K562 (cell line): Measurements from ENCODE around the gene SLC6A6. TPM values are rescaled to one million over a fixed set of nuclear protein-coding genes. Genes with fewer than 3 reads are reported as not detected.

Experiments used
- ATAC-seq: fragments of 200-7000 bp; cut with Tn5 transposase; 3 replicates; pipeline ENCODE4 v1.9.1; 2020; ENCODE audit warnings: moderate library complexity
- BruUV-seq: library from RNA; stranded (reverse); fragments of 400-500 nt; replicated peaks from 2 replicates; lab custom pipeline; 2021; lab: Mats Ljungman, UMichigan
- CTCF ChIA-PET: fragments of 300-600 bp; formaldehyde crosslinking; extraction: SDS; loops from one replicate; lab custom pipeline; 2021; ENCODE audit warnings: low intra/inter-chr PET ratio; lab: Yijun Ruan, JAX
- POLR2A ChIA-PET: fragments of 300-600, 350-650 bp; sonication (Branson Sonifier 250); formaldehyde crosslinking; extraction: SDS; loops from one replicate; lab custom pipeline; 2021; ENCODE audit warnings: antibody characterized with exemption, inconsistent platforms; lab: Yijun Ruan, JAX
- DNase-seq, 4 experiments: peaks; one replicate each; pipeline versions ENCODE4 v3.0.0 to v3.0.0-alpha.2; 2011 to 2018; ENCODE audit warnings: low spot score in 3 of 4, mixed read lengths in 3 of 4; ENCODE audit errors: extremely low read depth in 1 of 4
- FAIRE-seq: peaks from 2 replicates; lab custom pipeline; 2011; peaks lifted over from hg19 to GRCh38; lab: Jason Lieb, UNC
- H2AFZ ChIP-seq: 2 replicates; pipeline ENCODE4 v1.6.0; 2011; ENCODE audit warnings: low read depth, low read length, control low read depth, inconsistent platforms
- H3K27ac ChIP-seq: fragments of 200-600 bp; 3 replicates; pipeline ENCODE4 v1.8.0; 2011; ENCODE audit warnings: low read depth, mild to moderate bottlenecking, control low read depth, inconsistent platforms, low read length, moderate library complexity, mixed read lengths; ENCODE audit errors: extremely low read depth
- H3K27me3 ChIP-seq, 2 experiments: fragments of 300-600 bp in 1 of 2; 2 replicates in 1 of 2; 3 replicates in 1 of 2; pipeline versions ENCODE4 v1.6.0 to v1.8.0; 2011; ENCODE audit warnings: inconsistent platforms in 2 of 2, low read length in 2 of 2, mild to moderate bottlenecking in 1 of 2, mixed read lengths in 1 of 2, moderate library complexity in 1 of 2; ENCODE audit not compliant: control insufficient read depth in 2 of 2, insufficient read depth in 2 of 2
- H3K36me3 ChIP-seq: fragments of 300-600 bp; 3 replicates; pipeline ENCODE4 v1.8.0; 2011; ENCODE audit warnings: mild to moderate bottlenecking, low read length, inconsistent platforms; ENCODE audit not compliant: control insufficient read depth, insufficient read depth
- H3K4me1 ChIP-seq, 2 experiments: fragments of 200-600 bp in 1 of 2; replicated peaks in 1 of 2; 2 replicates in 1 of 2; 3 replicates in 1 of 2; pipeline versions ENCODE4 v1.5.1 to v1.8.0; 2011; ENCODE audit warnings: inconsistent platforms in 2 of 2, low read length in 2 of 2, mild to moderate bottlenecking in 1 of 2, mixed read lengths in 1 of 2, moderate library complexity in 1 of 2; ENCODE audit not compliant: control insufficient read depth in 2 of 2, insufficient read depth in 2 of 2
- H3K4me2 ChIP-seq: 2 replicates; pipeline ENCODE4 v1.6.1; 2011; ENCODE audit warnings: low read length, control low read depth, inconsistent platforms, mixed read lengths; ENCODE audit not compliant: insufficient read depth
- H3K4me3 ChIP-seq: fragments of 200-600 bp; sonication (generic), shearing (Covaris generic); 2 replicates; pipeline ENCODE4 v1.5.1; 2016; ENCODE audit warnings: control low read depth, inconsistent platforms
- H3K79me2 ChIP-seq: fragments of 200-600 bp; 3 replicates; pipeline ENCODE4 v1.8.0; 2011; ENCODE audit warnings: low read length, inconsistent platforms; ENCODE audit not compliant: control insufficient read depth, insufficient read depth
- H3K9ac ChIP-seq, 2 experiments: 2 replicates each; pipeline versions ENCODE4 v1.6.0 to v1.6.1; 2011; ENCODE audit warnings: low read depth in 2 of 2, low read length in 2 of 2, control low read depth in 1 of 2, inconsistent platforms in 1 of 2, mild to moderate bottlenecking in 1 of 2, mixed read lengths in 1 of 2; ENCODE audit not compliant: insufficient read depth in 1 of 2
- H3K9me1 ChIP-seq: one replicate; pipeline ENCODE4 v1.6.0; 2011; ENCODE audit warnings: inconsistent platforms, mild to moderate bottlenecking, low read length, moderate library complexity; ENCODE audit not compliant: control insufficient read depth, insufficient read depth
- H3K9me3 ChIP-seq: replicated peaks from 2 replicates; pipeline ENCODE4 v1.5.1; 2011; ENCODE audit warnings: low read depth, low read length, inconsistent platforms; ENCODE audit not compliant: control insufficient read depth, insufficient read depth
- H4K20me1 ChIP-seq: replicated peaks from 2 replicates; pipeline ENCODE4 v1.6.1; 2011; ENCODE audit warnings: low read length, inconsistent platforms, mixed read lengths; ENCODE audit not compliant: control insufficient read depth, insufficient read depth
- BRD4 ChIP-seq: fragments of 200-600 bp; sonication (generic); IDR thresholded peaks from 2 replicates; pipeline ENCODE4 v1.6.1; 2017; ENCODE audit warnings: inconsistent platforms
- CREBBP ChIP-seq: IDR thresholded peaks from one replicate; pipeline ENCODE4 v1.6.1; 2012; ENCODE audit warnings: low read depth, mild to moderate bottlenecking, control low read depth, inconsistent platforms, low read length
- ETS2 ChIP-seq: IDR thresholded peaks from 2 replicates; pipeline ENCODE4 v1.6.1; 2016; ENCODE audit warnings: borderline replicate concordance, missing genetic modification characterization, mild to moderate bottlenecking, moderate library complexity, missing compliant biosample characterization; ENCODE audit not compliant: poor library complexity, severe bottlenecking
- GMEB1 ChIP-seq: fragments of 250-450 bp; sonication (Bioruptor Pico); IDR thresholded peaks from 2 replicates; pipeline ENCODE4 v1.4.0; 2020; ENCODE audit warnings: mild to moderate bottlenecking
- L3MBTL2 ChIP-seq: fragments of 450-650 bp; IDR thresholded peaks from 2 replicates; pipeline ENCODE4 v1.6.1; 2016; ENCODE audit warnings: mild to moderate bottlenecking, moderate library complexity
- MCM3 ChIP-seq: fragments of 450-650 bp; IDR thresholded peaks from 2 replicates; pipeline ENCODE4 v1.6.1; 2016
- NR3C1 ChIP-seq: sonication (generic); formaldehyde crosslinking; IDR thresholded peaks from 2 replicates; pipeline ENCODE4 v1.8.1; 2022; ENCODE audit warnings: missing genetic modification reagents
- POLR2A ChIP-seq: fragments of 450-650 bp; conservative IDR thresholded peaks from 2 replicates; pipeline ENCODE4 v1.6.1; 2016
- RBM14 ChIP-seq: fragments of 200-400 bp; formaldehyde crosslinking; IDR thresholded peaks from 2 replicates; pipeline ENCODE4 v1.6.1; 2018; ENCODE audit warnings: low read depth, mild to moderate bottlenecking, low read length, moderate library complexity, borderline replicate concordance; ENCODE audit not compliant: insufficient read depth
- TBP ChIP-seq: optimal IDR thresholded peaks from 2 replicates; pipeline ENCODE3; 2011; ENCODE audit warnings: low read depth, low read length, improper control_type of control experiment
- TCF3 ChIP-seq: sonication (generic); formaldehyde crosslinking; IDR thresholded peaks from 2 replicates; pipeline ENCODE4 v1.4.0; 2020; ENCODE audit warnings: mild to moderate bottlenecking, missing genetic modification reagents
- THRB ChIP-seq: fragments of 450-650 bp; formaldehyde crosslinking; conservative IDR thresholded peaks from 2 replicates; pipeline ENCODE4 v1.4.0; 2022; ENCODE audit warnings: mild to moderate bottlenecking, missing genetic modification characterization
- ZNF668 ChIP-seq: fragments of 250-450 bp; sonication (Bioruptor Pico); IDR thresholded peaks from 2 replicates; pipeline ENCODE4 v1.8.0; 2022; ENCODE audit warnings: mild to moderate bottlenecking, inconsistent platforms
- WGBS: fragments of 100-300 bp; shearing (Covaris generic); methylation state at CpG from one replicate; pipeline ENCODE4 v1.1.6; 2016; ENCODE audit warnings: low coverage, mixed read lengths; ENCODE audit not compliant: insufficient coverage; ENCODE audit errors: missing lambda C conversion rate; 5-methylcytosine and 5-hydroxymethylcytosine counted together
- in situ Hi-C: fragments of 300-500 bp; cut with MboI; formaldehyde crosslinking; loops from 4 replicates; pipeline ENCODE4 v1.15.0; 2018; ENCODE audit warnings: inconsistent platforms, mixed read lengths
- intact Hi-C: fragments of 100-400 bp; cut with micrococcal nuclease; formaldehyde crosslinking; loops from 2 replicates; pipeline ENCODE4 v1.14.2; 2022
- polyA plus RNA-seq, 8 experiments: library from polyadenylated mRNA; depleted of rRNA in 4 of 8; stranded (reverse) in 5 of 8; unstranded in 3 of 8; fragments of >200 nt; fragmentation: Nextera tagmentation in 2 of 8; fragmentation: Illumina TruSeq in 1 of 8; extraction: Ambion mirVana in 2 of 8; extraction: Trizol in 1 of 8; gene quantifications; 2 replicates each; pipeline versions ENCODE4 v1.2.1 to v1.2.3, GENCODE V29; 2011 to 2014; ENCODE audit warnings: inconsistent platforms in 1 of 8, missing spikeins in 1 of 8
- total RNA-seq, 7 experiments: library from RNA; depleted of rRNA in 6 of 7; stranded (reverse); fragments of >200 nt in 6 of 7; fragmentation: Illumina TruSeq in 2 of 7; extraction: Trizol in 2 of 7; gene quantifications; 2 replicates each; pipeline versions ENCODE4 v1.2.1 to v1.2.3, GENCODE V29; 2011 to 2021; ENCODE audit warnings: low replicate concordance in 1 of 7
- TF ChIP-seq, protein P1 (sequence below), 3 experiments: IDR thresholded peaks in 2 of 3; conservative IDR thresholded peaks in 1 of 3; 2 replicates each; pipeline ENCODE4 v1.5.1; 2011 to 2012; ENCODE audit warnings: low read length in 3 of 3, mild to moderate bottlenecking in 3 of 3, control low read depth in 2 of 3, improper control_type of control experiment in 1 of 3, inconsistent platforms in 1 of 3, low read depth in 1 of 3, mixed read lengths in 1 of 3, moderate library complexity in 1 of 3; ENCODE audit not compliant: insufficient read depth in 2 of 3

The SLC6A6 gene
- total and polyA plus RNA-seq, 9 of the 15 experiments (the other 6 are each of a cell fraction or from before 2014, with no cell fraction given), result 12.3 to 203 (median 93.2) TPM

GRCh38 chr3:14425581-14426304, 23.3 kb downstream of the SLC6A6 start (continued):
- TF ChIP-seq, protein P1, sequence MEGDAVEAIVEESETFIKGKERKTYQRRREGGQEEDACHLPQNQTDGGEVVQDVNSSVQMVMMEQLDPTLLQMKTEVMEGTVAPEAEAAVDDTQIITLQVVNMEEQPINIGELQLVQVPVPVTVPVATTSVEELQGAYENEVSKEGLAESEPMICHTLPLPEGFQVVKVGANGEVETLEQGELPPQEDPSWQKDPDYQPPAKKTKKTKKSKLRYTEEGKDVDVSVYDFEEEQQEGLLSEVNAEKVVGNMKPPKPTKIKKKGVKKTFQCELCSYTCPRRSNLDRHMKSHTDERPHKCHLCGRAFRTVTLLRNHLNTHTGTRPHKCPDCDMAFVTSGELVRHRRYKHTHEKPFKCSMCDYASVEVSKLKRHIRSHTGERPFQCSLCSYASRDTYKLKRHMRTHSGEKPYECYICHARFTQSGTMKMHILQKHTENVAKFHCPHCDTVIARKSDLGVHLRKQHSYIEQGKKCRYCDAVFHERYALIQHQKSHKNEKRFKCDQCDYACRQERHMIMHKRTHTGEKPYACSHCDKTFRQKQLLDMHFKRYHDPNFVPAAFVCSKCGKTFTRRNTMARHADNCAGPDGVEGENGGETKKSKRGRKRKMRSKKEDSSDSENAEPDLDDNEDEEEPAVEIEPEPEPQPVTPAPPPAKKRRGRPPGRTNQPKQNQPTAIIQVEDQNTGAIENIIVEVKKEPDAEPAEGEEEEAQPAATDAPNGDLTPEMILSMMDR (IDR thresholded peaks at IDR 0.05 in 2 of 3, conservative IDR thresholded peaks at IDR 0.05 in 1 of 3; ENCODE audit: insufficient read depth in 2 of 3, low read depth in 1 of 3, low read length in 3 of 3), result 0 out of 6 replicates have a peak, but pooled peaks of 1 of the 3 experiments have one; percentile 12

- peak overlapping the region; percentile 8; the same call in 2 of the 3 replicates for H3K27ac ChIP-seq
- no peak overlapping the region for H3K4me2 ChIP-seq
- H3K9me3 ChIP-seq, result no peaks in the 10 kb centered on the region
- ATAC-seq, result no peak
- H4K20me1 ChIP-seq, result peaks cover 35% of the 10 kb centered on the region
- WGBS, result 86% methylated on average over 5 of the region's 5 CpGs
- ChIA-PET POLR2A (interaction anchor here (0.6 to 5.9 kb wide), 4 partner anchors 11 to 156 kb away, joined by 3 to 34 read pairs (median 4); no protein-coding TSS in a partner anchor), CTCF (no interaction called here)
- H3K27me3 ChIP-seq, result no peaks in the 10 kb centered on the region
- no peak overlapping the region for H3K4me3 ChIP-seq
- no TSS peak for BruUV-seq
- in situ Hi-C loops, result no loop called here
- H3K79me2 ChIP-seq, result peaks cover 99% of the 10 kb centered on the region
- DNase-seq, result no peak
- no peak overlapping the region for H2AFZ ChIP-seq
- H3K9me1 ChIP-seq, result no peaks in the 10 kb centered on the region
- H3K4me1 ChIP-seq, result peaks cover 34 to 54% of the 10 kb centered on the region in 2 experiments
- H3K36me3 ChIP-seq, result peaks cover 93% of the 10 kb centered on the region
- H3K9ac ChIP-seq, result no peak overlapping the region
- FAIRE-seq, result no peak
- intact Hi-C loops, result no loop called here
- TF ChIP-seq L3MBTL2 (no peak), POLR2A (no peak), NR3C1 (CRISPR knock-in tag) (no peak), TCF3 (CRISPR knock-in tag) (no peak), MCM3 (no peak), ETS2 (tag) (no peak), THRB (CRISPR knock-in tag) (no peak), RBM14 (no peak), GMEB1 (CRISPR knock-in tag) (no peak), TBP (no peak), BRD4 (no peak), CREBBP (no peak), ZNF668 (CRISPR knock-in tag) (no peak)
Measured at GRCh38 chr3:14426305-14426620, 23.9 kb downstream of the SLC6A6 start.
